H1 (cell line): ENCODE measurements around the gene CANT1. TPM values are rescaled to one million over a fixed set of nuclear protein-coding genes. Genes with fewer than 3 reads are reported as not detected.

Experiments
- CTCF ChIA-PET: fragments of 300-600 bp; sonication (Branson Sonifier 250); formaldehyde crosslinking; loops from one replicate; lab custom pipeline; 2021; ENCODE audit not compliant: partially characterized antibody; lab: Charles Lee
- POLR2A ChIA-PET: fragments of 300-600 bp; sonication (Branson Sonifier 250); formaldehyde crosslinking; loops from one replicate; lab custom pipeline; 2021; ENCODE audit warnings: inconsistent platforms; ENCODE audit not compliant: partially characterized antibody; lab: Charles Lee
- DNase-seq, 2 experiments: peaks; one replicate each; pipeline versions ENCODE4 v3.0.0 to v3.0.0-alpha.2; 2010 to 2022; ENCODE audit warnings: low spot score in 2 of 2, low read depth in 1 of 2, mixed read lengths in 1 of 2
- FAIRE-seq: peaks from 2 replicates; lab custom pipeline; 2011; peaks lifted over from hg19 to GRCh38; lab: Jason Lieb, UNC
- H2AFZ ChIP-seq: 2 replicates; pipeline ENCODE4 v1.8.1; 2012; ENCODE audit warnings: low read length, inconsistent platforms
- H2AK5ac ChIP-seq: 2 replicates; pipeline ENCODE4 v1.6.1; 2013; ENCODE audit warnings: low read depth, low read length
- H2BK120ac ChIP-seq: replicated peaks from 2 replicates; pipeline ENCODE3; 2013; ENCODE audit warnings: low read depth, low read length, inconsistent platforms
- H2BK12ac ChIP-seq: 2 replicates; pipeline ENCODE4 v1.6.1; 2013; ENCODE audit warnings: low read depth, low read length
- H2BK15ac ChIP-seq: 2 replicates; pipeline ENCODE4 v1.6.1; 2013; ENCODE audit warnings: low read length
- H2BK20ac ChIP-seq: 2 replicates; pipeline ENCODE4 v1.6.1; 2013; ENCODE audit warnings: low read length
- H2BK5ac ChIP-seq: 2 replicates; pipeline ENCODE4 v1.6.1; 2013; ENCODE audit warnings: low read depth, low read length
- H3K14ac ChIP-seq: 2 replicates; pipeline ENCODE4 v1.6.1; 2013; ENCODE audit warnings: inconsistent platforms; ENCODE audit not compliant: insufficient read length
- H3K18ac ChIP-seq: 2 replicates; pipeline ENCODE4 v1.6.1; 2013; ENCODE audit warnings: low read length; ENCODE audit errors: extremely low read depth
- H3K23ac ChIP-seq: 2 replicates; pipeline ENCODE4 v1.6.1; 2013; ENCODE audit warnings: inconsistent platforms; ENCODE audit not compliant: insufficient read length
- H3K23me2 ChIP-seq: 2 replicates; pipeline ENCODE4 v1.6.1; 2013; ENCODE audit warnings: low read depth, low read length
- H3K27ac ChIP-seq: 2 replicates; pipeline ENCODE4 v1.6.1; 2011; ENCODE audit warnings: low read depth, low read length, inconsistent platforms
- H3K27me3 ChIP-seq, 4 experiments: replicated peaks in 1 of 4; 1 replicate in 1 of 4; 2 replicates in 3 of 4; pipeline versions ENCODE4 v1.6.1 to v1.8.1; 2011 to 2013; ENCODE audit warnings: low read length in 3 of 4, mild to moderate bottlenecking in 3 of 4, inconsistent platforms in 2 of 4, mixed read lengths in 2 of 4, moderate library complexity in 1 of 4; ENCODE audit not compliant: control insufficient read depth in 3 of 4, insufficient read depth in 3 of 4; ENCODE audit errors: extremely low read depth in 1 of 4
- H3K36me3 ChIP-seq, 4 experiments: 2 replicates each; pipeline versions ENCODE4 v1.6.1 to v1.8.1; 2011 to 2013; ENCODE audit warnings: mild to moderate bottlenecking in 4 of 4, low read length in 3 of 4, moderate library complexity in 2 of 4, control low read depth in 1 of 4, inconsistent platforms in 1 of 4; ENCODE audit not compliant: insufficient read depth in 4 of 4, control insufficient read depth in 2 of 4
- H3K4ac ChIP-seq: replicated peaks from 2 replicates; pipeline ENCODE3; 2013; ENCODE audit warnings: low read length, low read depth, mixed read lengths, inconsistent platforms; ENCODE audit not compliant: insufficient read length
- H3K4me1 ChIP-seq, 4 experiments: replicated peaks in 1 of 4; 1 replicate in 1 of 4; 2 replicates in 3 of 4; pipeline versions ENCODE4 v1.6.1 to v1.8.1; 2011 to 2013; ENCODE audit warnings: low read length in 3 of 4, inconsistent platforms in 2 of 4, mixed read lengths in 1 of 4; ENCODE audit not compliant: insufficient read depth in 4 of 4, control insufficient read depth in 3 of 4
- H3K4me2 ChIP-seq, 2 experiments: 2 replicates each; pipeline versions ENCODE4 v1.6.1 to v1.8.1; 2011 to 2013; ENCODE audit warnings: low read depth in 2 of 2, low read length in 2 of 2, control low read depth in 1 of 2, inconsistent platforms in 1 of 2, mild to moderate bottlenecking in 1 of 2; ENCODE audit not compliant: insufficient read depth in 1 of 2
- H3K4me3 ChIP-seq, 4 experiments: fragments of 200-600, 300-600 bp in 1 of 4; sonication (generic), shearing (Covaris generic), sonication (Bioruptor Twin) in 1 of 4; 2 replicates each; pipeline versions ENCODE4 v1.5.1 to v1.8.1; 2011 to 2016; ENCODE audit warnings: low read length in 4 of 4, low read depth in 3 of 4, control low read depth in 2 of 4, inconsistent platforms in 2 of 4, mild to moderate bottlenecking in 2 of 4, mixed read lengths in 1 of 4, moderate library complexity in 1 of 4; ENCODE audit not compliant: insufficient read depth in 2 of 4; ENCODE audit errors: extremely low read depth in 1 of 4
- H3K56ac ChIP-seq: replicated peaks from 2 replicates; pipeline ENCODE3; 2013; ENCODE audit warnings: low read depth, mild to moderate bottlenecking, mixed read lengths, low read length, inconsistent platforms; ENCODE audit not compliant: insufficient read length
- H3K79me1 ChIP-seq: 2 replicates; pipeline ENCODE4 v1.6.1; 2013; ENCODE audit warnings: low read depth, low read length, control low read depth
- H3K79me2 ChIP-seq, 2 experiments: 2 replicates each; pipeline versions ENCODE4 v1.6.1 to v1.8.1; 2012 to 2013; ENCODE audit warnings: low read length in 2 of 2, mild to moderate bottlenecking in 2 of 2, inconsistent platforms in 1 of 2; ENCODE audit not compliant: insufficient read depth in 2 of 2, control insufficient read depth in 1 of 2
- H3K9ac ChIP-seq, 4 experiments: replicated peaks in 1 of 4; 1 replicate in 1 of 4; 2 replicates in 3 of 4; pipeline versions ENCODE4 v1.6.1 to v1.8.1; 2011 to 2013; ENCODE audit warnings: low read depth in 3 of 4, low read length in 3 of 4, control low read depth in 2 of 4, mild to moderate bottlenecking in 2 of 4, moderate library complexity in 2 of 4, inconsistent platforms in 1 of 4; ENCODE audit errors: extremely low read depth in 1 of 4
- H3K9me3 ChIP-seq, 2 experiments: 2 replicates each; pipeline versions ENCODE4 v1.6.1 to v1.8.1; 2012 to 2013; ENCODE audit warnings: mild to moderate bottlenecking in 2 of 2, moderate library complexity in 2 of 2, control low read depth in 1 of 2, inconsistent platforms in 1 of 2, low read depth in 1 of 2, low read length in 1 of 2, mixed read lengths in 1 of 2; ENCODE audit not compliant: insufficient read depth in 2 of 2
- H4K20me1 ChIP-seq, 2 experiments: replicated peaks in 1 of 2; 2 replicates each; pipeline versions ENCODE3 to v1.8.1; 2011 to 2013; ENCODE audit warnings: inconsistent platforms in 2 of 2, low read length in 2 of 2, mild to moderate bottlenecking in 1 of 2; ENCODE audit not compliant: insufficient read depth in 2 of 2, control insufficient read depth in 1 of 2
- H4K5ac ChIP-seq: 2 replicates; pipeline ENCODE4 v1.6.1; 2013; ENCODE audit warnings: low read length, low read depth, mixed read lengths, inconsistent platforms; ENCODE audit not compliant: insufficient read length
- H4K8ac ChIP-seq: 2 replicates; pipeline ENCODE4 v1.8.0; 2013; ENCODE audit warnings: mild to moderate bottlenecking, moderate library complexity, low read length, inconsistent platforms; ENCODE audit not compliant: insufficient read depth; ENCODE audit errors: extremely low read depth
- H4K91ac ChIP-seq: replicated peaks from 2 replicates; pipeline ENCODE3; 2013; ENCODE audit warnings: low read length, mixed read lengths, inconsistent platforms; ENCODE audit not compliant: insufficient read length
- ATF2 ChIP-seq: IDR thresholded peaks from 2 replicates; pipeline ENCODE4 v1.6.1; 2012; ENCODE audit warnings: low read length, inconsistent platforms
- CEBPB ChIP-seq: IDR thresholded peaks from 2 replicates; pipeline ENCODE4 v1.6.1; 2012; ENCODE audit warnings: low read depth, low read length
- GABPA ChIP-seq: IDR thresholded peaks from 2 replicates; pipeline ENCODE4 v1.6.1; 2011; ENCODE audit warnings: mild to moderate bottlenecking, low read length, moderate library complexity, borderline replicate concordance; ENCODE audit not compliant: insufficient read depth
- GTF2F1 ChIP-seq: IDR thresholded peaks from 2 replicates; pipeline ENCODE4 v1.6.1; 2012; ENCODE audit warnings: low read depth, low read length, improper control_type of control experiment, borderline replicate concordance
- KDM4A ChIP-seq: IDR thresholded peaks from one replicate; pipeline ENCODE4 v1.7.1; 2012; ENCODE audit warnings: low read depth, mild to moderate bottlenecking, moderate library complexity, low read length, inconsistent platforms; ENCODE audit not compliant: severe bottlenecking
- MAFK ChIP-seq: IDR thresholded peaks from 2 replicates; pipeline ENCODE4 v1.6.1; 2012; ENCODE audit warnings: low read depth, mild to moderate bottlenecking, improper control_type of control experiment, low read length
- SIX5 ChIP-seq: IDR thresholded peaks from 2 replicates; pipeline ENCODE4 v1.6.1; 2011; ENCODE audit warnings: mild to moderate bottlenecking, low read depth, low read length
- SP2 ChIP-seq: IDR thresholded peaks from 2 replicates; pipeline ENCODE4 v1.6.1; 2012; ENCODE audit warnings: mild to moderate bottlenecking, low read length, inconsistent platforms
- TAF7 ChIP-seq: optimal IDR thresholded peaks from 2 replicates; pipeline ENCODE3; 2011; ENCODE audit warnings: low read depth, mild to moderate bottlenecking, inconsistent platforms, low read length, moderate library complexity, borderline replicate concordance
- TBP ChIP-seq: IDR thresholded peaks from 2 replicates; pipeline ENCODE4 v1.6.1; 2011; ENCODE audit warnings: low read depth, low read length, improper control_type of control experiment
- USF2 ChIP-seq: IDR thresholded peaks from 2 replicates; pipeline ENCODE4 v1.6.1; 2011; ENCODE audit warnings: low read length, improper control_type of control experiment
- WGBS, 2 experiments: shearing (Covaris generic) in 1 of 2; methylation state at CpG; one replicate each; pipeline versions ENCODE4 v1.1.6 to v1.1.7; 2013 to 2015; ENCODE audit warnings: low lambda C conversion rate in 2 of 2, mixed read lengths in 2 of 2, inconsistent platforms in 1 of 2, low coverage in 1 of 2, missing lambda C conversion rate in 1 of 2; ENCODE audit not compliant: insufficient replicate concordance in 2 of 2, insufficient coverage in 1 of 2, insufficient read length in 1 of 2; ENCODE audit errors: extremely low coverage in 1 of 2, missing lambda C conversion rate in 1 of 2; 5-methylcytosine and 5-hydroxymethylcytosine counted together
- polyA plus RNA-seq, 7 experiments: library from polyadenylated mRNA; depleted of rRNA in 3 of 7; stranded (reverse) in 5 of 7; unstranded in 2 of 7; fragments of >200 nt in 5 of 7; fragments of 200-250 nt in 2 of 7; gene quantifications; 1 replicate in 5 of 7; 2 replicates in 1 of 7; 4 replicates in 1 of 7; pipeline versions ENCODE4 v1.2.1 to v1.2.3, GENCODE V29; 2011 to 2013; ENCODE audit warnings: missing spikeins in 2 of 7, mixed read lengths in 2 of 7
- total RNA-seq: library from RNA; stranded (reverse); fragmentation: NEBNext Ultra II Directional; extraction: Animal tissue kit (Norgen Biotek cat#: 25700); gene quantifications from 2 replicates; pipeline ENCODE4 v1.2.1, GENCODE V29; 2021

The CANT1 gene
- total and polyA plus RNA-seq, 2 of the 8 experiments (the other 6 are each of a cell fraction or from before 2014, with no cell fraction given): 23.0 to 32.6 TPM

GRCh38 chr17:79034931-79035485 lies 25.4 kb upstream of the CANT1 start:
- H3K9ac ChIP-seq: no peak overlapping the region
- CTCF ChIA-PET: interaction anchor here (0.7 to 6.8 kb wide), 9 partner anchors 9 to 151 kb away, joined by 3 to 63 read pairs (median 4); no protein-coding TSS in a partner anchor
- DNase-seq: no peak
- no peak overlapping the region for H2AFZ ChIP-seq
- no peak overlapping the region for H3K4me3 ChIP-seq
- no peak overlapping the region for H3K4me2 ChIP-seq
- H2BK12ac ChIP-seq: no peak overlapping the region
- no peak overlapping the region for H4K91ac ChIP-seq
- no peak overlapping the region for H2BK120ac ChIP-seq
- no peaks in the 10 kb centered on the region for H3K9me3 ChIP-seq
- no peak overlapping the region for H2AK5ac ChIP-seq
- FAIRE-seq: no peak
- POLR2A ChIA-PET: no interaction called here
- no peak overlapping the region for H3K56ac ChIP-seq
- no peaks in the 10 kb centered on the region for H3K79me1 ChIP-seq
- H3K23ac ChIP-seq: no peak overlapping the region
- H4K20me1 ChIP-seq: peaks cover 0 to 2% of the 10 kb centered on the region in 2 experiments
- no peak overlapping the region for H3K27ac ChIP-seq
- H2BK15ac ChIP-seq: no peak overlapping the region
- H3K4ac ChIP-seq: no peak overlapping the region
- no peaks in the 10 kb centered on the region for H3K36me3 ChIP-seq
- H4K5ac ChIP-seq: no peak overlapping the region
- no peaks in the 10 kb centered on the region for H3K4me1 ChIP-seq
- peaks cover 0 to 3% (median 1%) of the 10 kb centered on the region in 4 experiments; a peak in 3 of 7 replicates for H3K27me3 ChIP-seq
- no peak overlapping the region for H2BK5ac ChIP-seq
- H3K14ac ChIP-seq: no peak overlapping the region
- H3K79me2 ChIP-seq: no peaks in the 10 kb centered on the region
- no peaks in the 10 kb centered on the region for H3K23me2 ChIP-seq
- H4K8ac ChIP-seq: no peak overlapping the region
- H2BK20ac ChIP-seq: no peak overlapping the region
- H3K18ac ChIP-seq: no peak overlapping the region
- WGBS, 2 experiments: 91% methylated on average over 7 of the region's 8 CpGs; no CpG with 5 or more reads in 1 of the 2 experiments
- TF ChIP-seq GABPA (no peak), KDM4A (no peak), ATF2 (no peak), CEBPB (no peak), TBP (no peak), MAFK (no peak), SP2 (no peak), SIX5 (no peak), USF2 (no peak), TAF7 (no peak), GTF2F1 (no peak)
